GM19328 (cell line): Measurements from ENCODE around the gene TMCC1.
"Not testable (repeated sequence)": the region's sequence is repeated elsewhere in the genome, so short reads cannot be mapped to it uniquely, and the experiment has no call there.

Experiments
- ATAC-seq: cut with Tn5 transposase; IDR thresholded peaks from one replicate; pipeline ENCODE4 v1.9.1; 2021; ENCODE audit warnings: mild to moderate bottlenecking, moderate library complexity; ENCODE audit not compliant: unreplicated experiment

Gene TMCC1

DNA sequence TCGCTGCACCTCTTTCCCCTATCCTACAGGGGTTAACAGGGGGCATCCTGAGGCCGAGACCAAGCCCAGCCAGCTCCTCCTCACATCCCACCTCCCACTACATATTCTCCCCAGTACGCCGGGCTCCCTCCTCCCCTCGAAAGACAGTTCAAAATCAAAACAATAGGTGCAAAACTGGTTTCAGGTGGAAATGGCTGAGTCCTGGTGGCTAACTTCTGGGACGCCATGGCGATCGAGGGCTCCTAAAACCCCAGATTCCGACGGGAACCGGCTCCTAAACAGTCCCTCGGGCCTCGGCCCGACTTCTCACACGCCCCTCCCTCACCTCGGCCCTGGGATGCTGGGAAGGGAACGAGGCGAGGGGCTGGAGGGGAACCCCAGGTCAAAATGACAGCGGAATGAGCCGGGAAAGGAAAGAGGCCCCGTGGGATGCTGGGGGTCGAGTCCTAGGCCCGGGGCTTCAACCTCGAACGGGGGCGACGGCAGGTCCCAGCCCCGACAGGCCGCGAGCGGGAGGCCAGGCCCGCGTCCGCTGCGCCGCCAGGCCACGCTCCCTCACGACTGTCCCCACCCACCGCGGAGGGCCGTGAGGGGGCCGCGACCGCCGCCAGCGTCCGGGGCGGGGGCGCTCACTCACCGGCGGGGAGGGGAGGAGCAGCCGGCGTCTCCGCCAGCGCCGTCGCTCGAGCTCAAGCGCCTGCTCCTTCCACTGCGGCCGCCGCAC, 492 bp downstream of the TMCC1 start:
- peak; percentile 64 for ATAC-seq

DNA sequence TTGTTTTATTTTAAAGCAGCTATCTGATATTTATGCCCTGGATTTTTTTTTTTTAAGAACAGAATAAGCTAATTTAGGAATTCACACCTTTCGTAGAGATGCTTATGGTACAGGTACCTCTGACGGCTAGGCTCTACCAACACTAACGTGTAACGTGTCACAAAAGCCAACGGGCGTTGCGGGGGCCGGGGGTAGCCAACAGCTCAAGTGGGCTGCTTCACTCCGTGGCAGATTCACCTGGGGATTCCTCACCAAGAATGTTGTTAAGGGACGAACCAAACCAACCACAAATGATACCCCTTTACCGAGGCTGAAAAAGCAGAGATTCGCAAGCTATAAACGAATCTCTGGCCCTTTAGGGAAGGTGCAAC, 1.0 kb downstream of the TMCC1 start:
- no peak for ATAC-seq

DNA sequence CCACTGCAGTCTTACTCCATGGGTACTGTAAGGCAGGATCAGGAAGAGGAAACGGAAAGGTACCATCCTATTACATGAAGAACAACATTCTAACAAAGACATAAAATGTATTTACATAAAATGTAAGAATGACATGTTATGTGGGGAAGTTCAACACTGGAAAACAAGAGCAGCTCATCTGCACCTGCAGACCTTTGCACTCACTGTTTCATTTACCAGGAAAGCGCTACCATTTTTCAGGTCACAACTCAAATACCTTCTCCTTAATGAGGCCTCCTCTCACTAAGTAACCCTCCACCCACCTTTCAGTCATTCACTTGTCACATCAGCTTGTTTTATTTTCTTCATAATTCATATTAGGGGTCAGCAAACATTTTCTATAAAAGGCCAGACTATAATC, 2.6 kb downstream of the TMCC1 start:
- no peak for ATAC-seq

DNA sequence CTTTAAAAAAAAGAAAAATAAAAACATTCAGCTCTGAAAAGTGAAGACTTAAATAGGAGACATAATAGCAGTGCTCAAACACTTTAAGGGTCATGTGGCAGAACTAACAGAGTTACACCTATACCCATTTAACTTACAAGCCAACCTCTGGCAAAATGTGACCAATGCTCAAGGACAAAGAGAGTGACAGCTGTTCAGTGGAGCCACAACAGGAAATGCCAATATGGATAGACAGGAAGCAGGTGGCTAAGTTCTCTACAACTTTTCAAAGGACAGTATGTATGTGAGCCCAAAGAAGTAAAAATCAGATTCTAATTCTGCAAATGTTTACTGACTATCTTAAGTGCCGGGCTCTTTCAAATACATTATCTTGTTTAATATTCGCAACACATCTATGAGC, 3.4 kb downstream of the TMCC1 start:
- ATAC-seq: no peak

DNA sequence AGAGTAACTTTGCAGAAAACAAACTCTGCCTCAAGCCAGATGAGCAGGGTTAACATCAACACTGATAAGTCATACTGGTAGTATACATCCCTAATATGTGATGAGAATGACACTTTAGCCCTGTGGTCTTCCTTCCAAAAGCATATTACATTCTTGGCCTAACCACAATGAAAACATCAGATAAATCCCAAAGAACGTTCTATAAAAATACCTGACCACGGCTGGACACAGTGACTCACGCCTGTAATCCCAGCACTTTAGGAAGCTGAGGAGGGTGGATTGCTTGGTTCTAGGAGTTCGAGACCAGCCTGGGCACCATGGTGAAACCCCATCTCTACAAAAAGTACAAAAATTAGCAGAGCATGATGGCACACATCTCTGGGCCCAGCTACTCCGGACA, 4.7 kb downstream of the TMCC1 start:
- ATAC-seq: no peak

DNA sequence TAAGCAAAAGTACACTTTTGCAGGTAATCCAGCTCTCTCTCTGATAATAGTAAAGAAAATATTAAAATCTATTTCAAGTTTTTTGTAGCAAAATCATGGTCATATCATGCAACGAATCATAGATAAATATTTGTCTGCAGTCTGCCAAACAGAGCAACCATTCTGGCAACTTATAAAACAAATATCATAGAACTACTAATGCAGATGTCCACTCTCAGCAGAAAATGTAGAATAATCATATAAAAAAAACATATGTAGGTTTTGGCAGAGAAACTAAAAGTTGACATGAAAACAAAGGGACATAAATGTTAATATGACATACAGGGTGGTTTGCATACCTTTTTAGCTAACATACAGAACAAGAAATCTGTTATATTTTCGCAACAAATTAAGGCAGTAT, 12.2 kb downstream of the TMCC1 start:
- ATAC-seq: no peak

DNA sequence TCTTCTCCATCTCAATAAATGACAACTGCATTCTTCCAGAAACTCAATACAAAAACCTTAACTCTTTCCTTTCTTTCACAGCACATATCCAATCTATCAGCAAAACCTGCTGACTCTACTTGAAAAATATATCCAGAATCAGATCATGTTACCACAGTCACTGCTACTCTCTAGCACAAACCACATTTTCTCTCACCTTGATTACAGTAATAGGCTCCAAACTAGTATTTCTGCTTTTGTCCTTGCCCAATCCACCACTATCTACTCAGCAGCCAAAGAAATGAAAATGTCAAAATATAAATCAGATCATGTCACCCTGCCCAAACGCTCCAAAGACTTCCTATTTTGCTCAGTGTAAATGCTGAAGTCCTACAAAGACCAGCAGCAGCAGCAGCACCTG, 15.2 kb downstream of the TMCC1 start:
- ATAC-seq: no peak

DNA sequence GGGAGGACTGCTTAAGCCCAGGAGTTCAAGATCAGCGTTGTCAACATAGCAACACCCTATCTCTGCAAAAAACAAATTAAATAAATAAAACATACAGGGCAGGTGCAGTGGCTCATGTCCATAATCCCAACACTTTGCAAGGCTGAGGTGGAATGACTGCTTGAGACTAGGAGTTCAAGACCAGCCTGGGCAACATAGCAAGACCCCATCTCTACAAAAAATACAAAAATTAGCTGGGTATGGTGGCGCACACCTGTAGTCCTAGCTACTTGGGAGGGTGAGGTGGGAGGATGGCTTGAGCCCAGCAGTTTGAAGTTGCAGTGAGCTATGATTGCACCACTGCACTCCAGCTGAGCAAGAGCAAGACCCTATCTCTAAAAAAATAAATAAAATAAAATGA, 19.0 kb downstream of the TMCC1 start:
- ATAC-seq: not testable (repeated sequence)

DNA sequence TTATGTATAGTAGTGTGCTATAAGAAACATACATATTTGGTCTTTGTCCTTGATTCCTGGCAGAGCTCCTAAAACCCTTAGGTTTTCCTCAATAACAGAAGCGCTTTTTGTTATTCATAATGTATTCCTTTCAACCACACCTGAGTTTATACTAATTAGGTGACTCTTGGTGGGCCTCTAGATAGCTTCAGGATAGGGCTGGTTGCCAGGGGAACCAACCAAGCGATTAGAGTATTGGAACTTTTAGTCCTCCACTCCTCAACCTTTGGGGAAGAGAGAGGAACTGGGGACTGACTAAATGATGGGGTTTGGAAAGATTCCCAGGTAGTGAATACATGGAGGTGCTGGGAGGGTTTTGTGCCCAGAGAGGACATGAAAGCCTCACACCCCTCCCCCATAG, 24.6 kb downstream of the TMCC1 start:
- no peak for ATAC-seq

DNA sequence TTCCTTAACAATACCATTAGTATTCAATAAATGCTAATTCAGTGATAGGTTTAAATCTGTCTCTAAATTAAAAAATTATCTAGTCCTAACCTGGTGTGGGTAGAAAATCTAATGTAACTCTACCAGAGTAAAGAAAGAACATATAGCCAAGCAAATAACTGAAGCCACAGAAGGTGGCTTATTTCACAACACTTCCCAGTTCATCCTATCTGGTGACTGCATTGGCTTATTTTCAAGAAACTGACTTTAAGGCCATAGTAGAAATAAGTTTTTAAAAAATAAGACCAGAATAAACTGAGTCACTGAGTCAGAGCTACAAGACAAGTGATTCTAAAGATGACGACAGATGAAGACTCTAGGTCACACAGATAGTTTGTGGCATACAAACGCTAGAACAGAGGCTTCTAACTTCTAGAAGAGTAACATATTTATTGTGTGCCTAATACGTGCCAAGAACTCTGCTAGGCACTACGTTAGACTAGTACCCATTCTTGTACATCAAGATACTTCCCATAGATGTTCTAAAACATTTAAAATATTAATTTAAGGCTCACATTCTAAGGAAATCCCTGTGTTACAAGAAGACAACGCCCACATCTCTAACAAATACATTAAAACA, 25.9 kb downstream of the TMCC1 start:
- ATAC-seq: no peak

DNA sequence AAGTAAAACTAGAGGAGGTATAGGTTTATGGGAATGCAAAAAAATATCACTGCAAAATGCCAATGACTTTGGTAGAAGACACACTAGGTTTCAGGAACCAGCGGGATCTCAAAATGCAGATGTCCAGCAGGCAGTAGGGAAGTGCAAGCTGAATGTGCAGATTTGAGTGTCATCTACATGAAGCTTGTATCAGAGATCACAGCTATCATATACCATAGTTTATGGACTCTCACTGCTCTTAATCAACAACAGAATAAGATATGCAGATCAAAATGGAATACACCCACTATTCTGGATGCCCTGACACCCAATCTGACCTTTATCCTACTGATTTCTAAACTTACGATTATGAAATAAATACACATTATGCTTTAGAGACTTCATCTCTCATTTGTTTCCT, 27.7 kb downstream of the TMCC1 start:
- ATAC-seq: no peak

DNA sequence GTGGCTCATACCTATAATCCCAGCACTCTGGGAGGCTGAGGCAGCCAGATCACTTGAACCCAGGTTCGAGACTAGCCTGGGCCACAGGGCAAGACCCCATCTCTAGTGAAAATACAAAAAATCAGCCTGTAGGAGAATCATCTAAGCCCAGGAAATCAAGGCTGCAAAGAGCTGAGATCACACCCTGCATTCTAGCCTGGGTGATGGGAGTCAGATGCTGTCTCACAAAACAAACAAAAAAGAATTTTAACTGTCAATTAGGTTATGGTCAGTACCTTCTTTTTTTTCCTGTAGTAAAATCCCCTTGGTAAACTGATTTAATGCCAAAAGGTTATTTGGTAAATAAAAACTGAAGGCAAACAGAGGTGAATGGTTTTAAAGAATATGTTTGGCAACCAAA, 29.0 kb downstream of the TMCC1 start:
- ATAC-seq: no peak

DNA sequence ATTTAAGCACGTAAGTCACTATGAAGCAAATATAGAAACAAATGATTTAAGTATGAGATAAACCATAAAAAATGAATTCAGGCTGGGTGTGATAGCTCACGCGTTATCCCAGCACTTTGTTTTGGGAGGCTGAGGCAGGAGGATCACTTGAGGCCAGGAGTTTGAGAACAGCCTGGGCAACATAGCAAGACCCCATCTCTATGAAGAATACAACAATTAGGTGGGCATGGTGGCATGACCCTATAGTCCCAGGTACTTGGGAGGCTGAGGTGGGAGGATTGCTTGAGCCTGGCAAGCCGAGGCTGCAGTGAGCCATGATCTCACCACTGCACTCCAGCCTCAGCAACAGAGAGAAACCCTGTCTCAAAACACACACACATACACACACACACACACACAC, 34.2 kb downstream of the TMCC1 start:
- no peak for ATAC-seq

DNA sequence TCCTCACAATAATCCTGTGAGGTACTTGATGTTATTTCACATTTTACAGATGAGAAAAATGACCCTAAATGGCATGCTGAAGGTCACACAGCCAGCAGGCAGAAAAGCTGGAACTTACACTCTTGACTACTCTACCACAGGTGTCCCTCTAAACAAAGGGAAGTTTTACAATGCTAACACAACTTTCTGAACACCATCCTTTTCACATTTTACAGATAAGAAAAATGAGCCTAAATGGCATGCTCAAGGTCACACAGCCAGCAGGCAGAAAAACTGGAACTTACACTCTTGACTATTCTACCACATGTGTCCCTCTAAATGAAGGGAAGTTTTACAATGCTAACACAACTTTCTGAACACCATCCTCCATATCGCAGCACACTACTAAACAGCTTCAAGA, 35.6 kb downstream of the TMCC1 start:
- ATAC-seq: no peak

DNA sequence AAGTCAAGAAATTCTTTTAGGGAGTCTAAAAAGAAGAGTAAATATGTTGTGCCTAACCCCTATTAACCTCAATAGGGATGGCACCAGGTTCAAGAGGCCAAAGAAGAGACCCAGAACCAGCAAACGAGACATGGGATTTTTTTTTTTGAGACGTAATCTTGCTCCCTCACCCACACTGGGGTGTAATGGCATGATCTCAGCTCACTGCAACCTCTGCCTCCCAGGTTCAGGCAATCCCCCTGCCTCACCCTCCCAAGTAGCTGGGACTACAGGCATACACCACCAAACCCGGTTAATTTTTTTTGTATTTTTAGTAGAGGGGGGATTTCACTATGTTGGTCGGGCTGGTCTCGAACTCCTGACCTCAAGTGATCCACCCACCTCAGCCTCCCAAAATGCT, 36.7 kb downstream of the TMCC1 start:
- not testable (repeated sequence) for ATAC-seq

DNA sequence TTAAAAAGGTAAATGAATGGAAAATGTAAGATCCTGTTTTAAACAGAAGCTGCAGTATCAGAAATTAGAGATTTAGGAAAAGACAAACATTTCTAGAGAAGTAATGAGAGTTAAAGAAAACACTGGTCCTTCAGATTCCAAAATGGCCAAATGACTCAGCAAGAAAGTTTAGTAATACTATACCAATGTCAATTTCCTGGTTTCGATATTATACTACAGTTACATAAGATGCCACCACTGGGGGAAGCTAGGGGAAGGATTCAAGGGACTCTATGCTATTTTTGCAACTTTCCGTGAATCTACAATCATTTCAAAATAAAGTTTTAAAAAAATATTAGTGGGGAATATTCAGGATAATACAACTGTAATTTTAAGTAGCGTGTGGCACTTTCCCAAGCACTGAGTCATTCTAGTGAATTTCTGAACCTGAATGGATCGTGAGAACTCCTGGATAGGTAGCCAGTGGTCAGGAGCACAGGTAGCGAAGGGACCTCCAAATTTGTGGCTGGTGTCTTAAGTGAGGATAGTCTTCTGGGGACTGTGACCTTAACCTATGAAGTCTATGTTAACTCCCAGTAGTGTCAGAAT, 37.6 kb downstream of the TMCC1 start:
- no peak for ATAC-seq

DNA sequence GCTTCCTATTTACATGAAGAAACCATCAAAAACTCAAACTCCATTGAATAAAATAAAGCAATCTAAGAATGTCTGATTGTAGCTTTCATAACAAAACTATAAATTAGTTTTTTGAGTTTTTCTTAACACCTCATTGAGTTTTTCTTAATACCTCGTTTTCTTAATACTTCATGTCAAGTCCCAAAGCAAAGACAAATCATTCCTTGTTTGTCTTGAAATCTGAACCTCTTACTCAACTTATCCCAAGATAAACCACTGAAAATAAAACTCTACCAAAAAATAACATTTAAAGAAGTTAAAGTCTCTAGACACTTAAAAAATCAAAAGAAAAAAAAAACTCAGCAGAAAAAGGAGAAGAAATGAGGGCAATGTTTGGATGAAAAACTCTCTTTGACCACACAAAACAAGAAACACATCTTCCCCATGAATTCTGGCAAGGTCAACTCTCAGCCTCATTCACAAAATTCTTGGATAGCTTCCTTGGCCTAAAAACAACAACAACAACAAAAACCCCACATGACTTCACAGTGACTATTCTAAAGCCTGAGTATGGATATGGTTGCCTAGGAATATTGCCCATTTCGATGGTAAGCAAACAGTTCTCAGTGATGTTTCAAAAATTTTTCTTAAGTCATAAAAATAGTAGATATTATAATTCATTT, 38.2 kb downstream of the TMCC1 start:
- ATAC-seq: no peak

DNA sequence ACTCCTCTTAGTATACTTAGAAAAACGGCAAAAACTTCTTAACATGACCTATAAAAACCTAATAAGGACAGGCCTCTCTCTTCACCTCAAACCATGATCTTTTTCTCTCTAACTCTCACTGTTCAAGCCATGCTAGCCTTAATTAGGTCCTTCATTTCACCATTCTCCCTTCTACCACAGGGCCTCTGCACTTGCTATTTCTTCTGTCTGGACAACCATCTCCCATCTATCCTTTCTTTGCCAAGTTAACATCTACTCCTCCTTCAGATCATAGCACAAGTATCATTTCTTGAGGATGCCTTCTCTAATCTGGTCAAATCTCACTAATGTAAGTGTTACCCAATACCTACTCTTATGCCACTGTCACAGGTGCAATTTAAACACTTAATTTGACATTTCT, 39.1 kb downstream of the TMCC1 start:
- ATAC-seq: no peak

DNA sequence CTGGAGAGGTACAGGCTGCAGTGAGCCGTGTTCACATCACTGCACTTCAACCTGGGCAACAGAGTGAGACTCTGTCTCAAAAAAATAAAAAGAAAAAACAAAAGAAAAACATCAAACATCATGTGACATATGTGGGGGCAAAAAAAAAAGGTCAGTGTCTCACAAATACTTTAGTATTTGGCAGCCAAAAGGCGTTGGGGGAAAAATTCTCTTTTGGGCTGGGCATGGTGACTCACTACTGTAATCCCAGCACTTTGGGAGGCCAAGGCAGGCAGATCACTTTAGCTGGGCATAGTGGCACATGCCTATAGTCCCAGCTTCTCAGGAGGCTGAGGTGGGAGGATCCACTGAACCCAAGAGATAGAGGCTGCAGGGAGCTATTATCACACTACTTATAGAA, 47.6 kb downstream of the TMCC1 start:
- ATAC-seq: no peak

DNA sequence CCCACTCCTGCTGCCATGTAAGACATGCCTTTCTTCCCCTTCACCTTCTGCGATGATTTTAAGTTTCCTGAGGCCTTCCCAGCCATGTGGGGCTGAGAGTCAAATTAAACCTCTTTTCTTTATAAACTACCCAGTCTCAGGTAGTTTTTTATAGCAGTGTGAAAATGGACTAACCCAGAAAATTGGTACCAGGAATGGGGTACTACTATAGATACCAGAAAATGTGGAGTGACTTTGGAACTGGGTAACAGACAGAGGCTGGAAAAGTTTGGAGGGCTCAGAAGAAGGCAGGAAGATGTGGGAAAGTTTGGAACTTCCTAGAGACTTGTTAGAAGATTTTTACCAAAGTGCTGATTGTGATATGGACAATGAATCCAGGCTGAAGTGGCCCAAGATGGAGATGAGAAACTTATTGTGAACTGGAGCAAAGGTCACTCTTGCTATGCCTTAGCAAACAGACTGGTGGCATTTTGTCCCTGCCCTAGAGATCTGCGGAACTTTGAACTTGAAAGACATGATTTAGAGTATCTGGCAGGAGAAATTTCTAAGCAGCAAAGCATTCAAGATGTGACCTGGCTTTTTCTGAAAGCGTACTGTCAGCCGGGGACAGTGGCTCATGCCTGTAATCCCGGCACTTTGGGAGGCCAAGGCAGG, 52.7 kb downstream of the TMCC1 start:
- no peak for ATAC-seq

DNA sequence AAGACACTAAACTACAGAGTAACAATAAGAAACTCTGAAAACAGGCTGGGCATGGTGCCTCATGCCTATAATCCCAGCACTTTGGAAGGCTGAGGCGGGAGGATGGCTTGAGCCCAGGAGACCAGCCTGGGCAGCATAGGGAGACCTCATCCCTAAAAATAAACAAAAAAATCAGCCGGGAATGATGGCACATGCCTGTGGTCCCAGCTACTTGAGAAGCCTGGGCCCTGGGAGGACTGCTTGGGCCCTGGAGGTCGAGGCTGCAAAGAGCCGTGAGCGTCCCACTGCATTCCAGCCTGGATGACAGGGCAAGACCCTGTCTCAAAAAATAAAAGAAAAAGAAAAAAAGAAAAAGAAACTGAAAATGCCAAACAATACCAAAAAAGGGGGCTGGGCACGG, 55.4 kb downstream of the TMCC1 start:
- no peak for ATAC-seq
